Measurements from ENCODE around the gene PTN.

DNA sequence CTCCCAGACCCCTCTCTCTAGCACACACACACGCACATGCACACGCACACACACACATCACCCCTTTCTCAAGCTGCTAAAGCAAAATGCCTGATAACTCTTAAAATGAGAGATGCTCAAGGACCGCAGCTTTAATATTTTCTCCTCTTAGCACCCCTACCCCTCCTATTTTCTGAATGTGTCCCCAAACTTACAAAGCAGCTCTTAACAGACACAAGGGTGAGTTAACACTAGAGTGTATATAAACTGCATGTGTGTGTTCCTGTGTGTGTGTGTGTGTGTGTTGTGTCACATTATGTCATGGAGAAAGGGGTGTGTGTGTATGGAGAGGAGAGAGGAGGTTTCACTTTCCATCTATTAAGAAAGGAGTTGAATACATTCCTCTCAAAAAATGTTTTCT is 1.3 kb downstream of the PTN start:
- TF ChIP-seq, protein P1, sequence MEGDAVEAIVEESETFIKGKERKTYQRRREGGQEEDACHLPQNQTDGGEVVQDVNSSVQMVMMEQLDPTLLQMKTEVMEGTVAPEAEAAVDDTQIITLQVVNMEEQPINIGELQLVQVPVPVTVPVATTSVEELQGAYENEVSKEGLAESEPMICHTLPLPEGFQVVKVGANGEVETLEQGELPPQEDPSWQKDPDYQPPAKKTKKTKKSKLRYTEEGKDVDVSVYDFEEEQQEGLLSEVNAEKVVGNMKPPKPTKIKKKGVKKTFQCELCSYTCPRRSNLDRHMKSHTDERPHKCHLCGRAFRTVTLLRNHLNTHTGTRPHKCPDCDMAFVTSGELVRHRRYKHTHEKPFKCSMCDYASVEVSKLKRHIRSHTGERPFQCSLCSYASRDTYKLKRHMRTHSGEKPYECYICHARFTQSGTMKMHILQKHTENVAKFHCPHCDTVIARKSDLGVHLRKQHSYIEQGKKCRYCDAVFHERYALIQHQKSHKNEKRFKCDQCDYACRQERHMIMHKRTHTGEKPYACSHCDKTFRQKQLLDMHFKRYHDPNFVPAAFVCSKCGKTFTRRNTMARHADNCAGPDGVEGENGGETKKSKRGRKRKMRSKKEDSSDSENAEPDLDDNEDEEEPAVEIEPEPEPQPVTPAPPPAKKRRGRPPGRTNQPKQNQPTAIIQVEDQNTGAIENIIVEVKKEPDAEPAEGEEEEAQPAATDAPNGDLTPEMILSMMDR (IDR thresholded peaks at IDR 0.05) = no peak
- no peak for TF ChIP-seq TCF7L2 (IDR thresholded peaks at IDR 0.05; ENCODE audit: low read depth, low read length)
- no peak for TF ChIP-seq REST (IDR thresholded peaks at IDR 0.05; ENCODE audit: insufficient read depth in 1 of 2, low read depth in 2 of 2, low read length in 1 of 2)
- no peak for TF ChIP-seq SIN3A (IDR thresholded peaks at IDR 0.05; ENCODE audit: borderline replicate concordance, insufficient read depth, low read depth, low read length)
- no peak for TF ChIP-seq POLR2AphosphoS5 (IDR thresholded peaks at IDR 0.05; ENCODE audit: low read depth, low read length)

Data from Panc1 (cell line).